ENCODE measurements around the gene CUL7. TPM values are rescaled to one million over a fixed set of nuclear protein-coding genes. Genes with fewer than 3 reads are reported as not detected.

Gene CUL7
- total and polyA plus RNA-seq, 9 of the 15 experiments (the other 6 are each of a cell fraction or from before 2014, with no cell fraction given), result 0.44 to 20.1 (median 8.6) TPM

GRCh38 chr6:43013843-43014433 is 39.7 kb downstream of the CUL7 start, which contains the start of the genes KLHDC3 and MEA1 (continued):
- peak; percentile 99 for TF ChIP-seq ARID4B (CRISPR knock-in tag; IDR thresholded peaks at IDR 0.05)
- peak in 1 of 2 experiments; percentile 87; a peak in 2 of 4 replicates for TF ChIP-seq ZNF639 (CRISPR knock-in tag; conservative IDR thresholded peaks at IDR 0.05 in 1 of 2, IDR thresholded peaks at IDR 0.05 in 1 of 2)
- no peak for TF ChIP-seq NONO (IDR thresholded peaks at IDR 0.05; ENCODE audit: low read depth in 2 of 2, low read length in 1 of 2)
- TF ChIP-seq ZBTB2 (IDR thresholded peaks at IDR 0.05), result 0 out of 2 replicates have a peak, but pooled peaks have one; percentile 55
- TF ChIP-seq ZBTB7A (IDR thresholded peaks at IDR 0.05; ENCODE audit: borderline replicate concordance, control insufficient read depth, low read depth, low read length), result peak; percentile 44; the same call in 1 of the 2 replicates
- peak; percentile 43; the same call in 1 of the 2 replicates for TF ChIP-seq E2F4 (CRISPR knock-in tag; IDR thresholded peaks at IDR 0.05; ENCODE audit: low read depth)
- peak in 2 of 3 experiments; percentile 71 to 96; a peak in 3 of 6 replicates for TF ChIP-seq ZBTB11 (CRISPR knock-in tag; IDR thresholded peaks at IDR 0.05)
- no peak for TF ChIP-seq IRF1 (CRISPR knock-in tag; IDR thresholded peaks at IDR 0.05; ENCODE audit: borderline replicate concordance)
- peak; percentile 73 for TF ChIP-seq SUPT5H (IDR thresholded peaks at IDR 0.05)
- TF ChIP-seq RFX5 (IDR thresholded peaks at IDR 0.05; ENCODE audit: low read depth, low read length), result no peak
- TF ChIP-seq NFIC (IDR thresholded peaks at IDR 0.05), result peak; percentile 69
- TF ChIP-seq ZNF766 (CRISPR knock-in tag; conservative IDR thresholded peaks at IDR 0.05), result peak; percentile 75
